H1 (cell line): ENCODE measurements around the gene CLCA1. TPM values are rescaled to one million over a fixed set of nuclear protein-coding genes. Genes with fewer than 3 reads are reported as not detected.

Source experiments
- CTCF ChIA-PET: fragments of 300-600 bp; sonication (Branson Sonifier 250); formaldehyde crosslinking; loops from one replicate; lab custom pipeline; 2021; ENCODE audit not compliant: partially characterized antibody; lab: Charles Lee
- POLR2A ChIA-PET: fragments of 300-600 bp; sonication (Branson Sonifier 250); formaldehyde crosslinking; loops from one replicate; lab custom pipeline; 2021; ENCODE audit warnings: inconsistent platforms; ENCODE audit not compliant: partially characterized antibody; lab: Charles Lee
- DNase-seq, 2 experiments: peaks; one replicate each; pipeline versions ENCODE4 v3.0.0 to v3.0.0-alpha.2; 2010 to 2022; ENCODE audit warnings: low spot score in 2 of 2, low read depth in 1 of 2, mixed read lengths in 1 of 2
- FAIRE-seq: peaks from 2 replicates; lab custom pipeline; 2011; peaks lifted over from hg19 to GRCh38; lab: Jason Lieb, UNC
- H2AFZ ChIP-seq: 2 replicates; pipeline ENCODE4 v1.8.1; 2012; ENCODE audit warnings: low read length, inconsistent platforms
- H2AK5ac ChIP-seq: 2 replicates; pipeline ENCODE4 v1.6.1; 2013; ENCODE audit warnings: low read depth, low read length
- H2BK120ac ChIP-seq: replicated peaks from 2 replicates; pipeline ENCODE3; 2013; ENCODE audit warnings: low read depth, low read length, inconsistent platforms
- H2BK12ac ChIP-seq: 2 replicates; pipeline ENCODE4 v1.6.1; 2013; ENCODE audit warnings: low read depth, low read length
- H2BK15ac ChIP-seq: 2 replicates; pipeline ENCODE4 v1.6.1; 2013; ENCODE audit warnings: low read length
- H2BK20ac ChIP-seq: 2 replicates; pipeline ENCODE4 v1.6.1; 2013; ENCODE audit warnings: low read length
- H2BK5ac ChIP-seq: 2 replicates; pipeline ENCODE4 v1.6.1; 2013; ENCODE audit warnings: low read depth, low read length
- H3K14ac ChIP-seq: 2 replicates; pipeline ENCODE4 v1.6.1; 2013; ENCODE audit warnings: inconsistent platforms; ENCODE audit not compliant: insufficient read length
- H3K18ac ChIP-seq: 2 replicates; pipeline ENCODE4 v1.6.1; 2013; ENCODE audit warnings: low read length; ENCODE audit errors: extremely low read depth
- H3K23ac ChIP-seq: 2 replicates; pipeline ENCODE4 v1.6.1; 2013; ENCODE audit warnings: inconsistent platforms; ENCODE audit not compliant: insufficient read length
- H3K23me2 ChIP-seq: 2 replicates; pipeline ENCODE4 v1.6.1; 2013; ENCODE audit warnings: low read depth, low read length
- H3K27ac ChIP-seq: 2 replicates; pipeline ENCODE4 v1.6.1; 2011; ENCODE audit warnings: low read depth, low read length, inconsistent platforms
- H3K27me3 ChIP-seq, 4 experiments: replicated peaks in 1 of 4; 1 replicate in 1 of 4; 2 replicates in 3 of 4; pipeline versions ENCODE4 v1.6.1 to v1.8.1; 2011 to 2013; ENCODE audit warnings: low read length in 3 of 4, mild to moderate bottlenecking in 3 of 4, inconsistent platforms in 2 of 4, mixed read lengths in 2 of 4, moderate library complexity in 1 of 4; ENCODE audit not compliant: control insufficient read depth in 3 of 4, insufficient read depth in 3 of 4; ENCODE audit errors: extremely low read depth in 1 of 4
- H3K36me3 ChIP-seq, 4 experiments: 2 replicates each; pipeline versions ENCODE4 v1.6.1 to v1.8.1; 2011 to 2013; ENCODE audit warnings: mild to moderate bottlenecking in 4 of 4, low read length in 3 of 4, moderate library complexity in 2 of 4, control low read depth in 1 of 4, inconsistent platforms in 1 of 4; ENCODE audit not compliant: insufficient read depth in 4 of 4, control insufficient read depth in 2 of 4
- H3K4ac ChIP-seq: replicated peaks from 2 replicates; pipeline ENCODE3; 2013; ENCODE audit warnings: low read length, low read depth, mixed read lengths, inconsistent platforms; ENCODE audit not compliant: insufficient read length
- H3K4me1 ChIP-seq, 4 experiments: replicated peaks in 1 of 4; 1 replicate in 1 of 4; 2 replicates in 3 of 4; pipeline versions ENCODE4 v1.6.1 to v1.8.1; 2011 to 2013; ENCODE audit warnings: low read length in 3 of 4, inconsistent platforms in 2 of 4, mixed read lengths in 1 of 4; ENCODE audit not compliant: insufficient read depth in 4 of 4, control insufficient read depth in 3 of 4
- H3K4me2 ChIP-seq, 2 experiments: 2 replicates each; pipeline versions ENCODE4 v1.6.1 to v1.8.1; 2011 to 2013; ENCODE audit warnings: low read depth in 2 of 2, low read length in 2 of 2, control low read depth in 1 of 2, inconsistent platforms in 1 of 2, mild to moderate bottlenecking in 1 of 2; ENCODE audit not compliant: insufficient read depth in 1 of 2
- H3K4me3 ChIP-seq, 4 experiments: fragments of 200-600, 300-600 bp in 1 of 4; sonication (generic), shearing (Covaris generic), sonication (Bioruptor Twin) in 1 of 4; 2 replicates each; pipeline versions ENCODE4 v1.5.1 to v1.8.1; 2011 to 2016; ENCODE audit warnings: low read length in 4 of 4, low read depth in 3 of 4, control low read depth in 2 of 4, inconsistent platforms in 2 of 4, mild to moderate bottlenecking in 2 of 4, mixed read lengths in 1 of 4, moderate library complexity in 1 of 4; ENCODE audit not compliant: insufficient read depth in 2 of 4; ENCODE audit errors: extremely low read depth in 1 of 4
- H3K56ac ChIP-seq: replicated peaks from 2 replicates; pipeline ENCODE3; 2013; ENCODE audit warnings: low read depth, mild to moderate bottlenecking, mixed read lengths, low read length, inconsistent platforms; ENCODE audit not compliant: insufficient read length
- H3K79me1 ChIP-seq: 2 replicates; pipeline ENCODE4 v1.6.1; 2013; ENCODE audit warnings: low read depth, low read length, control low read depth
- H3K79me2 ChIP-seq, 2 experiments: 2 replicates each; pipeline versions ENCODE4 v1.6.1 to v1.8.1; 2012 to 2013; ENCODE audit warnings: low read length in 2 of 2, mild to moderate bottlenecking in 2 of 2, inconsistent platforms in 1 of 2; ENCODE audit not compliant: insufficient read depth in 2 of 2, control insufficient read depth in 1 of 2
- H3K9ac ChIP-seq, 4 experiments: replicated peaks in 1 of 4; 1 replicate in 1 of 4; 2 replicates in 3 of 4; pipeline versions ENCODE4 v1.6.1 to v1.8.1; 2011 to 2013; ENCODE audit warnings: low read depth in 3 of 4, low read length in 3 of 4, control low read depth in 2 of 4, mild to moderate bottlenecking in 2 of 4, moderate library complexity in 2 of 4, inconsistent platforms in 1 of 4; ENCODE audit errors: extremely low read depth in 1 of 4
- H3K9me3 ChIP-seq, 2 experiments: 2 replicates each; pipeline versions ENCODE4 v1.6.1 to v1.8.1; 2012 to 2013; ENCODE audit warnings: mild to moderate bottlenecking in 2 of 2, moderate library complexity in 2 of 2, control low read depth in 1 of 2, inconsistent platforms in 1 of 2, low read depth in 1 of 2, low read length in 1 of 2, mixed read lengths in 1 of 2; ENCODE audit not compliant: insufficient read depth in 2 of 2
- H4K20me1 ChIP-seq, 2 experiments: replicated peaks in 1 of 2; 2 replicates each; pipeline versions ENCODE3 to v1.8.1; 2011 to 2013; ENCODE audit warnings: inconsistent platforms in 2 of 2, low read length in 2 of 2, mild to moderate bottlenecking in 1 of 2; ENCODE audit not compliant: insufficient read depth in 2 of 2, control insufficient read depth in 1 of 2
- H4K5ac ChIP-seq: 2 replicates; pipeline ENCODE4 v1.6.1; 2013; ENCODE audit warnings: low read length, low read depth, mixed read lengths, inconsistent platforms; ENCODE audit not compliant: insufficient read length
- H4K8ac ChIP-seq: 2 replicates; pipeline ENCODE4 v1.8.0; 2013; ENCODE audit warnings: mild to moderate bottlenecking, moderate library complexity, low read length, inconsistent platforms; ENCODE audit not compliant: insufficient read depth; ENCODE audit errors: extremely low read depth
- H4K91ac ChIP-seq: replicated peaks from 2 replicates; pipeline ENCODE3; 2013; ENCODE audit warnings: low read length, mixed read lengths, inconsistent platforms; ENCODE audit not compliant: insufficient read length
- BCL11A ChIP-seq, 2 experiments: IDR thresholded peaks; one replicate each; pipeline ENCODE4 v1.6.1; 2011; ENCODE audit warnings: low read depth in 2 of 2, low read length in 2 of 2, mild to moderate bottlenecking in 2 of 2
- CHD1 ChIP-seq: IDR thresholded peaks from 2 replicates; pipeline ENCODE4 v1.6.1; 2012; ENCODE audit warnings: low read depth, low read length, improper control_type of control experiment
- GABPA ChIP-seq: IDR thresholded peaks from 2 replicates; pipeline ENCODE4 v1.6.1; 2011; ENCODE audit warnings: mild to moderate bottlenecking, low read length, moderate library complexity, borderline replicate concordance; ENCODE audit not compliant: insufficient read depth
- GTF2F1 ChIP-seq: IDR thresholded peaks from 2 replicates; pipeline ENCODE4 v1.6.1; 2012; ENCODE audit warnings: low read depth, low read length, improper control_type of control experiment, borderline replicate concordance
- KDM1A ChIP-seq: fragments of 200-600, 300-600 bp; sonication (generic); IDR thresholded peaks from 2 replicates; pipeline ENCODE4 v1.7.1; 2016; ENCODE audit warnings: mild to moderate bottlenecking, low read length, borderline replicate concordance
- KDM5A ChIP-seq: fragments of 200-600 bp; IDR thresholded peaks from 2 replicates; pipeline ENCODE4 v1.7.1; 2012; ENCODE audit warnings: mild to moderate bottlenecking, low read length, inconsistent platforms, mixed read lengths
- MAFK ChIP-seq: IDR thresholded peaks from 2 replicates; pipeline ENCODE4 v1.6.1; 2012; ENCODE audit warnings: low read depth, mild to moderate bottlenecking, improper control_type of control experiment, low read length
- RAD21 ChIP-seq, 2 experiments: IDR thresholded peaks in 1 of 2; conservative IDR thresholded peaks in 1 of 2; 2 replicates each; pipeline ENCODE4 v1.6.1; 2011; ENCODE audit warnings: low read depth in 2 of 2, low read length in 2 of 2, improper control_type of control experiment in 1 of 2, inconsistent platforms in 1 of 2, mild to moderate bottlenecking in 1 of 2, moderate library complexity in 1 of 2
- SIRT6 ChIP-seq: IDR thresholded peaks from one replicate; pipeline ENCODE4 v1.7.1; 2012; ENCODE audit warnings: low read length, inconsistent platforms
- SIX5 ChIP-seq: IDR thresholded peaks from 2 replicates; pipeline ENCODE4 v1.6.1; 2011; ENCODE audit warnings: mild to moderate bottlenecking, low read depth, low read length
- WGBS, 2 experiments: shearing (Covaris generic) in 1 of 2; methylation state at CpG; one replicate each; pipeline versions ENCODE4 v1.1.6 to v1.1.7; 2013 to 2015; ENCODE audit warnings: low lambda C conversion rate in 2 of 2, mixed read lengths in 2 of 2, inconsistent platforms in 1 of 2, low coverage in 1 of 2, missing lambda C conversion rate in 1 of 2; ENCODE audit not compliant: insufficient replicate concordance in 2 of 2, insufficient coverage in 1 of 2, insufficient read length in 1 of 2; ENCODE audit errors: extremely low coverage in 1 of 2, missing lambda C conversion rate in 1 of 2; 5-methylcytosine and 5-hydroxymethylcytosine counted together
- polyA plus RNA-seq, 7 experiments: library from polyadenylated mRNA; depleted of rRNA in 3 of 7; stranded (reverse) in 5 of 7; unstranded in 2 of 7; fragments of >200 nt in 5 of 7; fragments of 200-250 nt in 2 of 7; gene quantifications; 1 replicate in 5 of 7; 2 replicates in 1 of 7; 4 replicates in 1 of 7; pipeline versions ENCODE4 v1.2.1 to v1.2.3, GENCODE V29; 2011 to 2013; ENCODE audit warnings: missing spikeins in 2 of 7, mixed read lengths in 2 of 7
- total RNA-seq: library from RNA; stranded (reverse); fragmentation: NEBNext Ultra II Directional; extraction: Animal tissue kit (Norgen Biotek cat#: 25700); gene quantifications from 2 replicates; pipeline ENCODE4 v1.2.1, GENCODE V29; 2021
- TF ChIP-seq, protein P1 (sequence below): IDR thresholded peaks from 2 replicates; pipeline ENCODE4 v1.6.1; 2012; ENCODE audit warnings: low read length, inconsistent platforms

Gene CLCA1
- total and polyA plus RNA-seq, 2 of the 8 experiments (the other 6 are each of a cell fraction or from before 2014, with no cell fraction given), result not detected

DNA sequence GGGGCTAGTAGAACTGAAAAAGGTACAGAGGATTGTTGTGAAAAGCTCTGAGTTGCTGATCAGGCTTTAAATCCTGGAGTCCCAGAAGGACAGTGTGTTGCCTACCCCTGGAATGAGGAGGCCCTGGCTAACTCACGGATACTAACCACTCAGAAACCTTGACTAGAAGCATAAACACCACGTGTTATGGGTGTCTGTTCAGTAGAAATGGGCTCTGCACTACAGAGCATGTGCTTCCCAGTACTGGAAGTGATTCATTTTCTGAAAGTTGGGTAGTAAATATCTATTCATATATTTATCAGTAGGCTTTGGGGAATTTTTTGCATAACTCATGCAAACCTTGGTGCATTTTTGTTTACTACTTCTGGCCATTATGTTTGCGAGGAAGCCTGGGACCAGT is 15.1 kb upstream of the CLCA1 start:
- WGBS, 2 experiments, result 81% methylated on average over 3 of the region's 3 CpGs; no CpG with 5 or more reads in 1 of the 2 experiments
- Histone ChIP-seq H3K79me2 (no peaks in the 10 kb centered on the region), H3K14ac (no peak overlapping the region), H2BK5ac (no peak overlapping the region), H4K91ac (no peak overlapping the region), H2BK12ac (peak overlapping the region; percentile 85; the same call in 1 of the 2 replicates), H3K4ac (no peak overlapping the region), H3K36me3 (no peaks in the 10 kb centered on the region), H2AK5ac (no peak overlapping the region), H3K27ac (no peak overlapping the region), H3K9ac (no peak overlapping the region), H3K18ac (no peak overlapping the region), H2BK120ac (no peak overlapping the region), H3K4me2 (no peak overlapping the region), H3K27me3 (no peaks in the 10 kb centered on the region), H3K23ac (no peak overlapping the region), H4K8ac (no peak overlapping the region), H3K4me1 (no peaks in the 10 kb centered on the region), H3K9me3 (no peaks in the 10 kb centered on the region), H3K56ac (no peak overlapping the region), H4K5ac (no peak overlapping the region), H3K4me3 (no peak overlapping the region), H2BK15ac (no peak overlapping the region), H2BK20ac (no peak overlapping the region), H2AFZ (peak overlapping the region; percentile 83; the same call in 1 of the 2 replicates), H3K79me1 (no peaks in the 10 kb centered on the region), H4K20me1 (no peaks in the 10 kb centered on the region), H3K23me2 (no peaks in the 10 kb centered on the region)
- TF ChIP-seq GTF2F1 (no peak), GABPA (no peak), MAFK (no peak), CHD1 (no peak), RAD21 (IDR thresholded peaks at IDR 0.05 in 1 of 2, conservative IDR thresholded peaks at IDR 0.05 in 1 of 2; ENCODE audit: low read depth in 2 of 2, low read length in 2 of 2) (no peak), BCL11A (IDR thresholded peaks at IDR 0.05; ENCODE audit: low read depth in 2 of 2, low read length in 2 of 2) (no peak), SIX5 (no peak), SIRT6 (no peak), KDM1A (no peak), KDM5A (no peak)
- TF ChIP-seq, protein P1, sequence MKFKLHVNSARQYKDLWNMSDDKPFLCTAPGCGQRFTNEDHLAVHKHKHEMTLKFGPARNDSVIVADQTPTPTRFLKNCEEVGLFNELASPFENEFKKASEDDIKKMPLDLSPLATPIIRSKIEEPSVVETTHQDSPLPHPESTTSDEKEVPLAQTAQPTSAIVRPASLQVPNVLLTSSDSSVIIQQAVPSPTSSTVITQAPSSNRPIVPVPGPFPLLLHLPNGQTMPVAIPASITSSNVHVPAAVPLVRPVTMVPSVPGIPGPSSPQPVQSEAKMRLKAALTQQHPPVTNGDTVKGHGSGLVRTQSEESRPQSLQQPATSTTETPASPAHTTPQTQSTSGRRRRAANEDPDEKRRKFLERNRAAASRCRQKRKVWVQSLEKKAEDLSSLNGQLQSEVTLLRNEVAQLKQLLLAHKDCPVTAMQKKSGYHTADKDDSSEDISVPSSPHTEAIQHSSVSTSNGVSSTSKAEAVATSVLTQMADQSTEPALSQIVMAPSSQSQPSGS, result no peak
- POLR2A ChIA-PET, result no interaction called here
- FAIRE-seq, result no peak
- DNase-seq, result no peak
- CTCF ChIA-PET, result interaction anchor here (0.6 kb wide), 1 partner anchor 69 kb away, joined by 3 read pairs; no protein-coding TSS in a partner anchor
